Loucy (cell line): ENCODE measurements around the gene NUP35.

Source experiments
- H2AFZ ChIP-seq: fragments of 200-600 bp; sonication (generic); 2 replicates; pipeline ENCODE4 v1.6.0; 2016; ENCODE audit warnings: antibody characterized with exemption, mild to moderate bottlenecking, low read length, moderate library complexity
- H3F3A ChIP-seq: fragments of 200-600 bp; 2 replicates; pipeline ENCODE4 v1.6.0; 2016; ENCODE audit warnings: antibody characterized with exemption, low read depth, mild to moderate bottlenecking
- H3K27me3 ChIP-seq: fragments of 200-600 bp; sonication (generic); 2 replicates; pipeline ENCODE4 v1.6.1; 2014; ENCODE audit warnings: low read length, mild to moderate bottlenecking; ENCODE audit not compliant: insufficient read depth, poor library complexity, severe bottlenecking
- H3K36me3 ChIP-seq: fragments of 200-600 bp; sonication (generic); 2 replicates; pipeline ENCODE4 v1.6.1; 2016; ENCODE audit warnings: low read length; ENCODE audit not compliant: insufficient read depth
- H3K4me1 ChIP-seq: fragments of 200-600 bp; sonication (generic); 2 replicates; pipeline ENCODE4 v1.5.1; 2014; ENCODE audit warnings: low read length, mild to moderate bottlenecking; ENCODE audit not compliant: insufficient read depth, poor library complexity, severe bottlenecking
- H3K4me2 ChIP-seq: fragments of 200-600 bp; sonication (generic); 2 replicates; pipeline ENCODE4 v1.6.0; 2014; ENCODE audit warnings: antibody characterized with exemption, low read length, low read depth, mild to moderate bottlenecking; ENCODE audit not compliant: poor library complexity, severe bottlenecking
- H3K4me3 ChIP-seq: fragments of 200-600 bp; sonication (generic); 2 replicates; pipeline ENCODE4 v1.5.1; 2014; ENCODE audit warnings: low read length, mild to moderate bottlenecking, mixed read lengths; ENCODE audit not compliant: poor library complexity, severe bottlenecking
- H3K79me2 ChIP-seq: fragments of 200-600 bp; sonication (generic); 2 replicates; pipeline ENCODE4 v1.6.1; 2014; ENCODE audit warnings: low read length; ENCODE audit not compliant: insufficient read depth
- H3K9ac ChIP-seq: fragments of 200-600 bp; sonication (generic); 2 replicates; pipeline ENCODE4 v1.6.0; 2014; ENCODE audit warnings: mild to moderate bottlenecking, low read depth, low read length, moderate library complexity; ENCODE audit not compliant: poor library complexity, severe bottlenecking
- H3K9me2 ChIP-seq: fragments of 200-600 bp; sonication (generic); replicated peaks from 2 replicates; pipeline ENCODE4 v1.6.1; 2016; ENCODE audit warnings: low read depth, low read length, mixed read lengths
- H3K9me3 ChIP-seq: fragments of 200-600 bp; sonication (generic); 2 replicates; pipeline ENCODE4 v1.6.1; 2014; ENCODE audit warnings: mild to moderate bottlenecking, antibody characterized with exemption, low read length, low read depth; ENCODE audit not compliant: insufficient read depth
- H4K20me1 ChIP-seq: fragments of 200-600 bp; sonication (generic); 2 replicates; pipeline ENCODE4 v1.6.0; 2014; ENCODE audit warnings: antibody characterized with exemption, low read length, mild to moderate bottlenecking; ENCODE audit not compliant: insufficient read depth, poor library complexity, severe bottlenecking
- EZH2phosphoT487 ChIP-seq: fragments of 200-600 bp; IDR thresholded peaks from 2 replicates; pipeline ENCODE4 v1.6.1; 2018; ENCODE audit warnings: antibody characterized with exemption, mild to moderate bottlenecking, moderate library complexity, borderline replicate concordance
- TF ChIP-seq, protein P1 (sequence below): fragments of 200-600 bp; sonication (generic); conservative IDR thresholded peaks from 2 replicates; pipeline ENCODE4 v1.5.1; 2014; ENCODE audit warnings: mild to moderate bottlenecking, antibody characterized with exemption, low read length

Gene NUP35

DNA sequence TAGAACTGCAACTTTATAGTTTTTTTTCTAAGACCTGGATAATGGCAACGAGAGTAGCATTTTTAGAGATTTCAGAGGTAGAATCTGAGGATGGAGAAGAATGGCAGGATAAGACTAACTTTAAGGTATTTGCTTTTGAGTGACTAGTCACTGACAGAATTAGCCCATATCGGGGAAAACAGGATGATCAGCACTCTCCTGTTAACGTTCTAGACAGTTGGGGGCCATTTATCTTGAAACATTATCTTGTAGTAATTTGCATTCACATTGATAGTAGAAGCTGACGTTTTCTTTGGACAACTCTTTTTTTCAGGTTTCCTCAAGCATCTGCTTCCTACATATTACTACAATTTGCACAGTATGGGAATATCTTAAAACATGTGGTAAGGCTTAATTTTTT lies 32.9 kb downstream of the NUP35 start:
- Histone ChIP-seq H3K4me3 (no peak overlapping the region), H2AFZ (no peak overlapping the region), H3K4me2 (no peak overlapping the region), H3F3A (no peaks in the 10 kb centered on the region), H3K9me2 (no peaks in the 10 kb centered on the region), H3K27me3 (no peaks in the 10 kb centered on the region), H3K36me3 (peaks cover 82% of the 10 kb centered on the region), H3K9ac (no peak overlapping the region), H3K9me3 (no peaks in the 10 kb centered on the region), H3K4me1 (no peaks in the 10 kb centered on the region), H3K79me2 (no peaks in the 10 kb centered on the region; the same call in 1 of the 2 replicates), H4K20me1 (peaks cover 3% of the 10 kb centered on the region)
- TF ChIP-seq EZH2phosphoT487: no peak
- TF ChIP-seq, protein P1, sequence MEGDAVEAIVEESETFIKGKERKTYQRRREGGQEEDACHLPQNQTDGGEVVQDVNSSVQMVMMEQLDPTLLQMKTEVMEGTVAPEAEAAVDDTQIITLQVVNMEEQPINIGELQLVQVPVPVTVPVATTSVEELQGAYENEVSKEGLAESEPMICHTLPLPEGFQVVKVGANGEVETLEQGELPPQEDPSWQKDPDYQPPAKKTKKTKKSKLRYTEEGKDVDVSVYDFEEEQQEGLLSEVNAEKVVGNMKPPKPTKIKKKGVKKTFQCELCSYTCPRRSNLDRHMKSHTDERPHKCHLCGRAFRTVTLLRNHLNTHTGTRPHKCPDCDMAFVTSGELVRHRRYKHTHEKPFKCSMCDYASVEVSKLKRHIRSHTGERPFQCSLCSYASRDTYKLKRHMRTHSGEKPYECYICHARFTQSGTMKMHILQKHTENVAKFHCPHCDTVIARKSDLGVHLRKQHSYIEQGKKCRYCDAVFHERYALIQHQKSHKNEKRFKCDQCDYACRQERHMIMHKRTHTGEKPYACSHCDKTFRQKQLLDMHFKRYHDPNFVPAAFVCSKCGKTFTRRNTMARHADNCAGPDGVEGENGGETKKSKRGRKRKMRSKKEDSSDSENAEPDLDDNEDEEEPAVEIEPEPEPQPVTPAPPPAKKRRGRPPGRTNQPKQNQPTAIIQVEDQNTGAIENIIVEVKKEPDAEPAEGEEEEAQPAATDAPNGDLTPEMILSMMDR: no peak

DNA sequence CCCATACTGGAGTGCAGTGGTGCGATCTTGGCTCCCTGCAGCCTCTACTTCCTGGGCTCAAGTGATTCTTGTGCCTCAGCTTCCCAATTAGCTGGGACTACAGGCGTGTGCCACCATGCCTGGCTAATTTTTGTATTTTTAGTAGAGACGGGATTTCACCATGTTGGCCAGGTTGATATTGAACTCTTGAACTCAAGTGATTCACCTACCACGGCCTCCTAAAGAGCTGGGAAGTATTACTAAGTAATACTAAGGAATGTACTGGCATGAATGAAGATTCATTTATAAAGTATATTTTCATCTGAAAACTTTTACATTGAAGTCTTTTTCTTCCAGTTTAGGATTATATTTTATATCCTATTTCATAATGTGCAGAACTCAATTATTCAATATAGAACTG lies 38.1 kb downstream of the NUP35 start:
- H3K9me2 ChIP-seq: no peaks in the 10 kb centered on the region
- H2AFZ ChIP-seq: no peak overlapping the region
- peaks cover 75% of the 10 kb centered on the region for H3K36me3 ChIP-seq
- no peak overlapping the region for H3K9ac ChIP-seq
- TF ChIP-seq, protein P1: no peak
- TF ChIP-seq EZH2phosphoT487: no peak
- H3F3A ChIP-seq: no peaks in the 10 kb centered on the region
- H3K9me3 ChIP-seq: no peaks in the 10 kb centered on the region
- peaks cover 3% of the 10 kb centered on the region for H4K20me1 ChIP-seq
- no peak overlapping the region for H3K4me3 ChIP-seq
- H3K27me3 ChIP-seq: no peaks in the 10 kb centered on the region
- H3K4me2 ChIP-seq: no peak overlapping the region
- H3K79me2 ChIP-seq: no peaks in the 10 kb centered on the region
- no peaks in the 10 kb centered on the region for H3K4me1 ChIP-seq

DNA sequence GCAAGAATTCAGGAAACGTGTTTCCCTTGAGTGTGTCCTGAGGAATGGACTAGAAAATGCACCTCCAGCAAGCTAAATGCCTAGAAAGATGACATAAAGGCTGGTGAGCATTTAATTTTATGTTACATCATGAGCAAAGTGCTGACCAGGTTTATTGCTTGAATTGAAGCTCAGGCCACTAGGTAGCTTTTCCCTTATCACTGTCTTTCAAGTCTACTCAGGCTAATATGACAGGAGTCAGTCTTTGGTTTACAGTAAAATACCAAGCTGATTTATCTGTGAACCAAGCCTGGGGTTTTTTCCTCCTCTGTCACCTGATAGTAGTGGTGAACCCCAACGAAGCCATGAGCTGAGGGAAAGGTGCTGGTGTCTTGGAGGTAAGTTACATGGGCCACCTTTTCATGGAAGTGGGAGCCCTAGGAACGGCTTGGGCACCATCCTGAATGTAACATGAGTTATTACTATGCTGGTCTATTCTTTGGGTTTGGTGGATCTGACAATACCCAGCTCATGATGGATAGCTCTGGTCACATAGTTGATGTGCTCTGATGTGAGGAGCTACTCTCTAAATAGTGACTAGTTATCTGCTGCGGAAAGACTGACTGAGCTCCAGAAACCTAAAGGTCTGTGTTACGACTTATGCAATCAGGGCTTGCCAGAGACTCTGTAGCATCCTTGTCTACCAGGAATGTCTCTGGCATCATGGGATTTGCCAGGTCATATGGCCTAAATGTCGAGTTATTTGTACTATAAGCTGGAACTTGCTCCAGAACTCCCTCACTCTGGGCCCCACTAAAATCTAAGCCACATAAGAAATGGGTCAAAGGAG lies 39.8 kb downstream of the NUP35 start:
- H3K4me2 ChIP-seq: no peak overlapping the region
- H3K4me3 ChIP-seq: no peak overlapping the region
- 0 out of 2 replicates have a peak, but pooled peaks cover 1% of the 10 kb centered on the region for H3K79me2 ChIP-seq
- no peaks in the 10 kb centered on the region for H3K9me3 ChIP-seq
- H3K9me2 ChIP-seq: no peaks in the 10 kb centered on the region
- H4K20me1 ChIP-seq: no peaks in the 10 kb centered on the region
- H3K9ac ChIP-seq: no peak overlapping the region
- no peaks in the 10 kb centered on the region for H3F3A ChIP-seq
- TF ChIP-seq, protein P1: no peak
- no peak for TF ChIP-seq EZH2phosphoT487
- H3K27me3 ChIP-seq: no peaks in the 10 kb centered on the region
- no peak overlapping the region for H2AFZ ChIP-seq
- no peaks in the 10 kb centered on the region for H3K4me1 ChIP-seq
- H3K36me3 ChIP-seq: peaks cover 63% of the 10 kb centered on the region
